HAP-1 (cell line): ENCODE measurements around the gene KIF6.

Source experiments
- DNase-seq, 2 experiments: peaks; one replicate each; pipeline ENCODE4 v3.0.0-alpha.2; 2016 to 2020; ENCODE audit warnings: low spot score in 2 of 2
- H3K27me3 ChIP-seq: fragments of 250-450 bp; sonication (Bioruptor Pico); 2 replicates; pipeline ENCODE4 v1.5.1; 2020; ENCODE audit warnings: low read depth, mild to moderate bottlenecking, moderate library complexity
- H3K36me3 ChIP-seq: fragments of 250-450 bp; sonication (Bioruptor Pico); replicated peaks from 2 replicates; pipeline ENCODE4 v1.5.1; 2020; ENCODE audit warnings: mild to moderate bottlenecking
- H3K4me1 ChIP-seq: fragments of 250-450 bp; sonication (Bioruptor Pico); 2 replicates; pipeline ENCODE4 v1.5.1; 2020; ENCODE audit warnings: mild to moderate bottlenecking
- H3K4me3 ChIP-seq: fragments of 250-450 bp; sonication (Bioruptor Pico); 2 replicates; pipeline ENCODE4 v1.5.1; 2020; ENCODE audit warnings: mild to moderate bottlenecking, moderate library complexity
- H3K9me3 ChIP-seq: fragments of 250-450 bp; sonication (Bioruptor Pico); 2 replicates; pipeline ENCODE4 v1.5.1; 2020; ENCODE audit warnings: mild to moderate bottlenecking, moderate library complexity
- in situ Hi-C: fragments of 300-500 bp; cut with MboI; formaldehyde crosslinking; loops from 3 replicates; pipeline ENCODE4 v1.14.3; 2020; ENCODE audit warnings: low sequenced_read_pairs, inconsistent platforms, mixed read lengths

The KIF6 gene

GRCh38 chr6:39416728-39417127, 308.5 kb downstream of the KIF6 start:
- in situ Hi-C loops = no loop called here
- Histone ChIP-seq H3K4me3 (no peak overlapping the region), H3K4me1 (no peaks in the 10 kb centered on the region), H3K36me3 (no peaks in the 10 kb centered on the region), H3K27me3 (no peaks in the 10 kb centered on the region), H3K9me3 (no peaks in the 10 kb centered on the region)
- no peak for DNase-seq

GRCh38 chr6:39416026-39416425, 309.2 kb downstream of the KIF6 start:
- Histone ChIP-seq H3K9me3 (no peaks in the 10 kb centered on the region), H3K36me3 (no peaks in the 10 kb centered on the region), H3K4me3 (no peak overlapping the region), H3K4me1 (no peaks in the 10 kb centered on the region), H3K27me3 (no peaks in the 10 kb centered on the region)
- in situ Hi-C loops = no loop called here
- no peak for DNase-seq

- H3K9me3 ChIP-seq = no peaks in the 10 kb centered on the region
- H3K36me3 ChIP-seq = no peaks in the 10 kb centered on the region
- DNase-seq = no peak
- no peak overlapping the region for H3K4me3 ChIP-seq
- H3K4me1 ChIP-seq = no peaks in the 10 kb centered on the region
- in situ Hi-C loops = no loop called here
- no peaks in the 10 kb centered on the region for H3K27me3 ChIP-seq
These were observed 309.7 kb downstream of the KIF6 start for GRCh38 chr6:39415482-39415881.

- Histone ChIP-seq H3K9me3 (no peaks in the 10 kb centered on the region), H3K4me1 (no peaks in the 10 kb centered on the region), H3K4me3 (no peak overlapping the region), H3K27me3 (no peaks in the 10 kb centered on the region), H3K36me3 (no peaks in the 10 kb centered on the region)
- DNase-seq = no peak
- in situ Hi-C loops = no loop called here
These were observed 313.7 kb downstream of the KIF6 start for GRCh38 chr6:39411465-39411864.

- no peak for DNase-seq
- Histone ChIP-seq H3K36me3 (no peaks in the 10 kb centered on the region), H3K27me3 (no peaks in the 10 kb centered on the region), H3K4me3 (no peak overlapping the region), H3K9me3 (no peaks in the 10 kb centered on the region), H3K4me1 (no peaks in the 10 kb centered on the region)
- in situ Hi-C loops = no loop called here
These were observed 314.2 kb downstream of the KIF6 start for GRCh38 chr6:39411001-39411400.

- Histone ChIP-seq H3K27me3 (no peaks in the 10 kb centered on the region), H3K4me1 (no peaks in the 10 kb centered on the region), H3K9me3 (no peaks in the 10 kb centered on the region), H3K4me3 (no peak overlapping the region), H3K36me3 (no peaks in the 10 kb centered on the region)
- DNase-seq = no peak
- in situ Hi-C loops = no loop called here
These were observed 315.3 kb downstream of the KIF6 start for GRCh38 chr6:39409889-39410288.

GRCh38 chr6:39407446-39407993, 317.7 kb downstream of the KIF6 start:
- Histone ChIP-seq H3K36me3 (no peaks in the 10 kb centered on the region), H3K4me1 (no peaks in the 10 kb centered on the region), H3K27me3 (no peaks in the 10 kb centered on the region), H3K9me3 (no peaks in the 10 kb centered on the region), H3K4me3 (no peak overlapping the region)
- DNase-seq = no peak
- in situ Hi-C loops = no loop called here

GRCh38 chr6:39404312-39404711, 320.9 kb downstream of the KIF6 start:
- no peak for DNase-seq
- in situ Hi-C loops = no loop called here
- no peaks in the 10 kb centered on the region for H3K36me3 ChIP-seq
- H3K4me3 ChIP-seq = no peak overlapping the region
- H3K4me1 ChIP-seq = no peaks in the 10 kb centered on the region
- no peaks in the 10 kb centered on the region for H3K27me3 ChIP-seq
- H3K9me3 ChIP-seq = no peaks in the 10 kb centered on the region

GRCh38 chr6:39403304-39403703, 321.9 kb downstream of the KIF6 start:
- no peak for DNase-seq
- H3K36me3 ChIP-seq = no peaks in the 10 kb centered on the region
- no peak overlapping the region for H3K4me3 ChIP-seq
- no peaks in the 10 kb centered on the region for H3K27me3 ChIP-seq
- in situ Hi-C loops = no loop called here
- no peaks in the 10 kb centered on the region for H3K4me1 ChIP-seq
- H3K9me3 ChIP-seq = no peaks in the 10 kb centered on the region

GRCh38 chr6:39402239-39402751, 322.9 kb downstream of the KIF6 start:
- no peaks in the 10 kb centered on the region for H3K9me3 ChIP-seq
- H3K36me3 ChIP-seq = no peaks in the 10 kb centered on the region
- H3K4me3 ChIP-seq = no peak overlapping the region
- no peaks in the 10 kb centered on the region for H3K4me1 ChIP-seq
- no peak for DNase-seq
- no peaks in the 10 kb centered on the region for H3K27me3 ChIP-seq
- in situ Hi-C loops = no loop called here

GRCh38 chr6:39401376-39401775, 323.8 kb downstream of the KIF6 start:
- in situ Hi-C loops = no loop called here
- DNase-seq = no peak
- H3K9me3 ChIP-seq = no peaks in the 10 kb centered on the region
- no peaks in the 10 kb centered on the region for H3K36me3 ChIP-seq
- no peaks in the 10 kb centered on the region for H3K27me3 ChIP-seq
- H3K4me1 ChIP-seq = no peaks in the 10 kb centered on the region
- H3K4me3 ChIP-seq = no peak overlapping the region

GRCh38 chr6:39400026-39400425, 325.2 kb downstream of the KIF6 start:
- in situ Hi-C loops = no loop called here
- Histone ChIP-seq H3K36me3 (no peaks in the 10 kb centered on the region), H3K27me3 (no peaks in the 10 kb centered on the region), H3K9me3 (no peaks in the 10 kb centered on the region), H3K4me3 (no peak overlapping the region), H3K4me1 (no peaks in the 10 kb centered on the region)
- DNase-seq = no peak

- H3K9me3 ChIP-seq = no peaks in the 10 kb centered on the region
- no peaks in the 10 kb centered on the region for H3K4me1 ChIP-seq
- H3K4me3 ChIP-seq = no peak overlapping the region
- in situ Hi-C loops = no loop called here
- no peak for DNase-seq
- no peaks in the 10 kb centered on the region for H3K36me3 ChIP-seq
- H3K27me3 ChIP-seq = no peaks in the 10 kb centered on the region; the same call in 1 of the 2 replicates
These were observed 328.4 kb downstream of the KIF6 start for GRCh38 chr6:39396854-39397253.

GRCh38 chr6:39393075-39393474, 332.1 kb downstream of the KIF6 start:
- H3K27me3 ChIP-seq = no peaks in the 10 kb centered on the region; the same call in 1 of the 2 replicates
- in situ Hi-C loops = no loop called here
- no peaks in the 10 kb centered on the region for H3K36me3 ChIP-seq
- DNase-seq = no peak
- no peak overlapping the region for H3K4me3 ChIP-seq
- no peaks in the 10 kb centered on the region for H3K4me1 ChIP-seq
- no peaks in the 10 kb centered on the region for H3K9me3 ChIP-seq

- no peak for DNase-seq
- no peaks in the 10 kb centered on the region for H3K36me3 ChIP-seq
- H3K27me3 ChIP-seq = no peaks in the 10 kb centered on the region; the same call in 1 of the 2 replicates
- no peak overlapping the region for H3K4me3 ChIP-seq
- no peaks in the 10 kb centered on the region for H3K9me3 ChIP-seq
- in situ Hi-C loops = no loop called here
- H3K4me1 ChIP-seq = no peaks in the 10 kb centered on the region
These were observed 334.0 kb downstream of the KIF6 start for GRCh38 chr6:39391182-39391581.
